K562 (cell line): ENCODE measurements around the gene CDKL4. TPM values are rescaled to one million over a fixed set of nuclear protein-coding genes. Genes with fewer than 3 reads are reported as not detected.
A peak's percentile ranks its signal among the peaks of the same experiment; 100 is the strongest.

Experiments
- ATAC-seq: fragments of 200-7000 bp; cut with Tn5 transposase; 3 replicates; pipeline ENCODE4 v1.9.1; 2020; ENCODE audit warnings: moderate library complexity
- BruUV-seq: library from RNA; stranded (reverse); fragments of 400-500 nt; replicated peaks from 2 replicates; lab custom pipeline; 2021; lab: Mats Ljungman, UMichigan
- CTCF ChIA-PET: fragments of 300-600 bp; formaldehyde crosslinking; extraction: SDS; loops from one replicate; lab custom pipeline; 2021; ENCODE audit warnings: low intra/inter-chr PET ratio; lab: Yijun Ruan, JAX
- POLR2A ChIA-PET: fragments of 300-600, 350-650 bp; sonication (Branson Sonifier 250); formaldehyde crosslinking; extraction: SDS; loops from one replicate; lab custom pipeline; 2021; ENCODE audit warnings: antibody characterized with exemption, inconsistent platforms; lab: Yijun Ruan, JAX
- DNase-seq, 4 experiments: peaks; one replicate each; pipeline versions ENCODE4 v3.0.0 to v3.0.0-alpha.2; 2011 to 2018; ENCODE audit warnings: low spot score in 3 of 4, mixed read lengths in 3 of 4; ENCODE audit errors: extremely low read depth in 1 of 4
- FAIRE-seq: peaks from 2 replicates; lab custom pipeline; 2011; peaks lifted over from hg19 to GRCh38; lab: Jason Lieb, UNC
- H2AFZ ChIP-seq: 2 replicates; pipeline ENCODE4 v1.6.0; 2011; ENCODE audit warnings: low read depth, low read length, control low read depth, inconsistent platforms
- H3K27ac ChIP-seq: fragments of 200-600 bp; 3 replicates; pipeline ENCODE4 v1.8.0; 2011; ENCODE audit warnings: low read depth, mild to moderate bottlenecking, control low read depth, inconsistent platforms, low read length, moderate library complexity, mixed read lengths; ENCODE audit errors: extremely low read depth
- H3K27me3 ChIP-seq, 2 experiments: fragments of 300-600 bp in 1 of 2; 2 replicates in 1 of 2; 3 replicates in 1 of 2; pipeline versions ENCODE4 v1.6.0 to v1.8.0; 2011; ENCODE audit warnings: inconsistent platforms in 2 of 2, low read length in 2 of 2, mild to moderate bottlenecking in 1 of 2, mixed read lengths in 1 of 2, moderate library complexity in 1 of 2; ENCODE audit not compliant: control insufficient read depth in 2 of 2, insufficient read depth in 2 of 2
- H3K36me3 ChIP-seq: fragments of 300-600 bp; 3 replicates; pipeline ENCODE4 v1.8.0; 2011; ENCODE audit warnings: mild to moderate bottlenecking, low read length, inconsistent platforms; ENCODE audit not compliant: control insufficient read depth, insufficient read depth
- H3K4me1 ChIP-seq, 2 experiments: fragments of 200-600 bp in 1 of 2; replicated peaks in 1 of 2; 2 replicates in 1 of 2; 3 replicates in 1 of 2; pipeline versions ENCODE4 v1.5.1 to v1.8.0; 2011; ENCODE audit warnings: inconsistent platforms in 2 of 2, low read length in 2 of 2, mild to moderate bottlenecking in 1 of 2, mixed read lengths in 1 of 2, moderate library complexity in 1 of 2; ENCODE audit not compliant: control insufficient read depth in 2 of 2, insufficient read depth in 2 of 2
- H3K4me2 ChIP-seq: 2 replicates; pipeline ENCODE4 v1.6.1; 2011; ENCODE audit warnings: low read length, control low read depth, inconsistent platforms, mixed read lengths; ENCODE audit not compliant: insufficient read depth
- H3K4me3 ChIP-seq: fragments of 200-600 bp; sonication (generic), shearing (Covaris generic); 2 replicates; pipeline ENCODE4 v1.5.1; 2016; ENCODE audit warnings: control low read depth, inconsistent platforms
- H3K79me2 ChIP-seq: fragments of 200-600 bp; 3 replicates; pipeline ENCODE4 v1.8.0; 2011; ENCODE audit warnings: low read length, inconsistent platforms; ENCODE audit not compliant: control insufficient read depth, insufficient read depth
- H3K9ac ChIP-seq, 2 experiments: 2 replicates each; pipeline versions ENCODE4 v1.6.0 to v1.6.1; 2011; ENCODE audit warnings: low read depth in 2 of 2, low read length in 2 of 2, control low read depth in 1 of 2, inconsistent platforms in 1 of 2, mild to moderate bottlenecking in 1 of 2, mixed read lengths in 1 of 2; ENCODE audit not compliant: insufficient read depth in 1 of 2
- H3K9me1 ChIP-seq: one replicate; pipeline ENCODE4 v1.6.0; 2011; ENCODE audit warnings: inconsistent platforms, mild to moderate bottlenecking, low read length, moderate library complexity; ENCODE audit not compliant: control insufficient read depth, insufficient read depth
- H3K9me3 ChIP-seq: replicated peaks from 2 replicates; pipeline ENCODE4 v1.5.1; 2011; ENCODE audit warnings: low read depth, low read length, inconsistent platforms; ENCODE audit not compliant: control insufficient read depth, insufficient read depth
- H4K20me1 ChIP-seq: replicated peaks from 2 replicates; pipeline ENCODE4 v1.6.1; 2011; ENCODE audit warnings: low read length, inconsistent platforms, mixed read lengths; ENCODE audit not compliant: control insufficient read depth, insufficient read depth
- C11orf30 ChIP-seq: fragments of 450-650 bp; IDR thresholded peaks from 2 replicates; pipeline ENCODE4 v1.6.1; 2016; ENCODE audit warnings: low read depth, mild to moderate bottlenecking
- HDAC3 ChIP-seq: fragments of 450-650 bp; IDR thresholded peaks from 2 replicates; pipeline ENCODE4 v1.6.1; 2018; ENCODE audit warnings: borderline replicate concordance, mild to moderate bottlenecking, moderate library complexity; ENCODE audit not compliant: partially characterized antibody
- JUN ChIP-seq, 2 experiments: sonication (generic) in 1 of 2; formaldehyde crosslinking in 1 of 2; IDR thresholded peaks; 2 replicates each; pipeline versions ENCODE4 v1.6.1 to v1.8.0; 2012 to 2022; ENCODE audit warnings: borderline replicate concordance in 2 of 2, mild to moderate bottlenecking in 2 of 2, improper control_type of control experiment in 1 of 2, low read depth in 1 of 2, low read length in 1 of 2, missing genetic modification reagents in 1 of 2
- PATZ1 ChIP-seq: fragments of 250-450 bp; sonication (Bioruptor Pico); IDR thresholded peaks from 2 replicates; pipeline ENCODE4 v1.5.0; 2020; ENCODE audit warnings: mild to moderate bottlenecking, borderline replicate concordance
- PTTG1 ChIP-seq: fragments of 450-650 bp; IDR thresholded peaks from 2 replicates; pipeline ENCODE4 v1.6.1; 2016; ENCODE audit warnings: low read depth, mild to moderate bottlenecking, missing genetic modification characterization, missing compliant biosample characterization
- ZNF316 ChIP-seq: fragments of 450-650 bp; IDR thresholded peaks from 2 replicates; pipeline ENCODE4 v1.6.1; 2016
- WGBS: fragments of 100-300 bp; shearing (Covaris generic); methylation state at CpG from one replicate; pipeline ENCODE4 v1.1.6; 2016; ENCODE audit warnings: low coverage, mixed read lengths; ENCODE audit not compliant: insufficient coverage; ENCODE audit errors: missing lambda C conversion rate; 5-methylcytosine and 5-hydroxymethylcytosine counted together
- in situ Hi-C: fragments of 300-500 bp; cut with MboI; formaldehyde crosslinking; loops from 4 replicates; pipeline ENCODE4 v1.15.0; 2018; ENCODE audit warnings: inconsistent platforms, mixed read lengths
- intact Hi-C: fragments of 100-400 bp; cut with micrococcal nuclease; formaldehyde crosslinking; loops from 2 replicates; pipeline ENCODE4 v1.14.2; 2022
- polyA plus RNA-seq, 8 experiments: library from polyadenylated mRNA; depleted of rRNA in 4 of 8; stranded (reverse) in 5 of 8; unstranded in 3 of 8; fragments of >200 nt; fragmentation: Nextera tagmentation in 2 of 8; fragmentation: Illumina TruSeq in 1 of 8; extraction: Ambion mirVana in 2 of 8; extraction: Trizol in 1 of 8; gene quantifications; 2 replicates each; pipeline versions ENCODE4 v1.2.1 to v1.2.3, GENCODE V29; 2011 to 2014; ENCODE audit warnings: inconsistent platforms in 1 of 8, missing spikeins in 1 of 8
- total RNA-seq, 7 experiments: library from RNA; depleted of rRNA in 6 of 7; stranded (reverse); fragments of >200 nt in 6 of 7; fragmentation: Illumina TruSeq in 2 of 7; extraction: Trizol in 2 of 7; gene quantifications; 2 replicates each; pipeline versions ENCODE4 v1.2.1 to v1.2.3, GENCODE V29; 2011 to 2021; ENCODE audit warnings: low replicate concordance in 1 of 7

The CDKL4 gene
- total and polyA plus RNA-seq, 9 of the 15 experiments (the other 6 are each of a cell fraction or from before 2014, with no cell fraction given): not detected

DNA sequence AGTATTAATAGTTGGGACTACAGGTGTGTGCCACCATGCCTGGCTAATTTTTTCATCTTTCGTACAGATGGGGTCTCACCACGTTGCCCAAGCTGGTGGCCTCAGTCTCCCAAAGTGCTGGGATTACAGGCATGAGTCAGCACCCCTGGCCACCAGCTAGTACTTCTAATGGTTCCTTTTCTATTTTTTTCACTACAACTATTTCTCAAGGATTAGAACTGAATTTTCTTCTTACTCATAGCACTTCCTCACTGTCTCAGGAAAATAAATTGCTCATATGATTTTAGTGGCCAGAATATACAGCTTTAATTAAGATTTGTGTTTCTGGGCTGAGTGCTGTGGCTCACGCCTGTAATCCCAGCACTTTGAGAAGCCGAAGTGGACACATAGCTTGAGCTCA, 79.7 kb downstream of the CDKL4 start (continued):
- no peak for TF ChIP-seq PATZ1 (CRISPR knock-in tag)
- 0 out of 2 replicates have a peak, but pooled peaks have one; percentile 30 for TF ChIP-seq ZNF316
- no peak for TF ChIP-seq PTTG1 (tag)
- TF ChIP-seq C11orf30: peak; percentile 50; the same call in 1 of the 2 replicates

- POLR2A ChIA-PET: interaction anchor here (1.1 kb wide), 1 partner anchor 14 kb away, joined by 3 read pairs; no protein-coding TSS in a partner anchor
- Histone ChIP-seq H3K9me3 (no peaks in the 10 kb centered on the region), H2AFZ (peak overlapping the region; percentile 20; the same call in 1 of the 2 replicates), H3K9ac (no peak overlapping the region), H4K20me1 (no peaks in the 10 kb centered on the region), H3K4me2 (no peak overlapping the region), H3K4me3 (no peak overlapping the region), H3K27ac (no peak overlapping the region), H3K79me2 (no peaks in the 10 kb centered on the region), H3K27me3 (no peaks in the 10 kb centered on the region), H3K9me1 (no peaks in the 10 kb centered on the region), H3K4me1 (peaks cover 0 to 4% of the 10 kb centered on the region in 2 experiments; a peak in 1 of 5 replicates), H3K36me3 (no peaks in the 10 kb centered on the region)
- no TSS peak for BruUV-seq
- 82% methylated on average over 3 of the region's 3 CpGs for WGBS
- intact Hi-C loops: no loop called here
- no peak for DNase-seq
- ATAC-seq: no peak
- CTCF ChIA-PET: no interaction called here
- no peak for TF ChIP-seq JUN (IDR thresholded peaks at IDR 0.05; ENCODE audit: borderline replicate concordance, low read depth, low read length)
- 0 out of 2 replicates have a peak, but pooled peaks have one; percentile 49 for TF ChIP-seq JUN (CRISPR knock-in tag; IDR thresholded peaks at IDR 0.05; ENCODE audit: borderline replicate concordance)
- TF ChIP-seq HDAC3: no peak
- FAIRE-seq: no peak
- in situ Hi-C loops: no loop called here
Observed at GRCh38 chr2:39160982-39161381, 82.8 kb downstream of the CDKL4 start.
